ENCODE data around the gene TMEM141.

The TMEM141 gene

DNA sequence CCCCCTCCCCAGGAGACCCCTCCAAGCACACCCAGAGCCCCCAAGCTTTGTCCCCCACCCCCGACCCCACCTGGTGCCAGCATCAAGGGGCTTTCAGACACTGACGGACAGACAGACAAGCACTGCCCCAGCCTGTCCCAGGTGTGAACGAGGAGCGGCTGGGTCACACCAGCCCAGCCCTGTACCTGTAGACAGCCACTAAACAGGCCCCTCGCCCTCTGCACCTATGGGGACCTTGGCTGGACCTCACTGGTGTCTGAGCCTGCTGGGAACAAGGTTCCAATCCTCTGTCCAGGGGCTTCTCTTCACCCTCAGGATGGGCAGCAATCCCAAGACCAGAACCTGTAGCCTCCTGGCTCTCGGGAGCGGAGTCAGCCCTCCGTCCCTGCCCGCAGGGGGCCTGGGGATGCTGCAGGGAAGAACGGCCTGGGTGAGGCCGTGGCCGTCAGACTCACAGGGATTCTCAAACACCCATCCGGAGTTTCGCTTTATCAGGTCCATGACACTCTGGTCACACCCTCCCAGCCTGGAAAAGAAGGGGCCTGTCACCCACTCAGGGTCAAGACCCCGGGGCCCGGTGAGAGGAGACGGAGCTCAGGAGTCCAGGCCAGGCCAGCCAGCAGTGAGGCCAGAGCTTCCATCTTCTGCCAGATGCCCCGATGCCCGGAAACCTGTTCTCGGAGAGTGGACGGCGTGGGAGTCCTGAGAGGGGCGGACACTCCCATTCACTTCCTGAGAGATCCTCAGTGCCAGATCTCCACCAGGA is 45.6 kb upstream of the TMEM141 start:
- DNase-seq (ENCODE audit: extremely low spot score), result no peak
- ChIA-PET POLR2A (interaction anchor here (1.9 kb wide), 1 partner anchor 17 kb away, joined by 12 read pairs; no protein-coding TSS in a partner anchor), CTCF (interaction anchor here (0.9 to 1.6 kb wide), 2 partner anchors 13 to 16 kb away, joined by 4 to 5 read pairs; partner anchors contain the start of gene LCN8)
- no peak for TF ChIP-seq CTBP1 (IDR thresholded peaks at IDR 0.05; ENCODE audit: borderline replicate concordance)
- no peak for TF ChIP-seq ZNF384 (IDR thresholded peaks at IDR 0.05)
- TF ChIP-seq LEF1 (IDR thresholded peaks at IDR 0.05; ENCODE audit: borderline replicate concordance), result no peak
- no peak for TF ChIP-seq NFRKB (IDR thresholded peaks at IDR 0.05)
- no peak for TF ChIP-seq L3MBTL2 (conservative IDR thresholded peaks at IDR 0.05)
- TF ChIP-seq SUZ12 (IDR thresholded peaks at IDR 0.05), result no peak
- no peak for TF ChIP-seq HDGF (IDR thresholded peaks at IDR 0.05; ENCODE audit: borderline replicate concordance)
- no peak for TF ChIP-seq FOXK2 (IDR thresholded peaks at IDR 0.05)
- TF ChIP-seq SP1 (IDR thresholded peaks at IDR 0.05), result no peak
- TF ChIP-seq FOXA1 (IDR thresholded peaks at IDR 0.05), result no peak
- no peak for TF ChIP-seq BHLHE40 (IDR thresholded peaks at IDR 0.05; ENCODE audit: borderline replicate concordance)
- no peak for TF ChIP-seq FOXM1 (IDR thresholded peaks at IDR 0.05; ENCODE audit: borderline replicate concordance)
- no peak for TF ChIP-seq ELF4 (IDR thresholded peaks at IDR 0.05)
- TF ChIP-seq ARNT (IDR thresholded peaks at IDR 0.05), result no peak
- TF ChIP-seq TARDBP (IDR thresholded peaks at IDR 0.05), result no peak

DNA sequence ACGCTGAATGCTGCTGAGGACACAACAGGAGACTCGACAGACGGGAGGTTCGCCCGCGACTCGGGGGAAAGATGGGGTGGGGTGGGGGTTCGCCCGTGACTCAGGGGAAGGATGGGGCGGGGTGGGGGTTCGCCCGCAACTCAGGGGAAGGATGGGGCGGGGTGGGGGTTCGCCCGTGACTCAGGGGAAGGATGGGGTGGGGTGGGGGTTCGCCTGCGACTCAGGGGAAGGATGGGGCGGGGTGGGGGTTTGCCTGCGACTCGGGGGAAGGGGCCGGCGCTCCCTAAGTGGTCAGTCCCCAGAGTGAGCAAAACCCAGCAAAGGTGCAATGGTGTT is 45.0 kb upstream of the TMEM141 start:
- POLR2A ChIA-PET, result interaction anchor here (1.9 kb wide), 1 partner anchor 17 kb away, joined by 12 read pairs; no protein-coding TSS in a partner anchor
- TF ChIP-seq SP1 (IDR thresholded peaks at IDR 0.05), result no peak
- no peak for TF ChIP-seq NFRKB (IDR thresholded peaks at IDR 0.05)
- TF ChIP-seq ELF4 (IDR thresholded peaks at IDR 0.05), result no peak
- TF ChIP-seq FOXK2 (IDR thresholded peaks at IDR 0.05), result no peak
- no peak for TF ChIP-seq TARDBP (IDR thresholded peaks at IDR 0.05)
- TF ChIP-seq CTBP1 (IDR thresholded peaks at IDR 0.05; ENCODE audit: borderline replicate concordance), result no peak
- TF ChIP-seq L3MBTL2 (conservative IDR thresholded peaks at IDR 0.05), result no peak
- TF ChIP-seq ARNT (IDR thresholded peaks at IDR 0.05), result no peak
- TF ChIP-seq FOXM1 (IDR thresholded peaks at IDR 0.05; ENCODE audit: borderline replicate concordance), result no peak
- no peak for TF ChIP-seq SUZ12 (IDR thresholded peaks at IDR 0.05)
- TF ChIP-seq LEF1 (IDR thresholded peaks at IDR 0.05; ENCODE audit: borderline replicate concordance), result no peak
- TF ChIP-seq HDGF (IDR thresholded peaks at IDR 0.05; ENCODE audit: borderline replicate concordance), result no peak
- TF ChIP-seq, protein P1, sequence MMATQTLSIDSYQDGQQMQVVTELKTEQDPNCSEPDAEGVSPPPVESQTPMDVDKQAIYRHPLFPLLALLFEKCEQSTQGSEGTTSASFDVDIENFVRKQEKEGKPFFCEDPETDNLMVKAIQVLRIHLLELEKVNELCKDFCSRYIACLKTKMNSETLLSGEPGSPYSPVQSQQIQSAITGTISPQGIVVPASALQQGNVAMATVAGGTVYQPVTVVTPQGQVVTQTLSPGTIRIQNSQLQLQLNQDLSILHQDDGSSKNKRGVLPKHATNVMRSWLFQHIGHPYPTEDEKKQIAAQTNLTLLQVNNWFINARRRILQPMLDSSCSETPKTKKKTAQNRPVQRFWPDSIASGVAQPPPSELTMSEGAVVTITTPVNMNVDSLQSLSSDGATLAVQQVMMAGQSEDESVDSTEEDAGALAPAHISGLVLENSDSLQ (IDR thresholded peaks at IDR 0.05), result no peak
- TF ChIP-seq ZNF384 (IDR thresholded peaks at IDR 0.05), result no peak
- no peak for TF ChIP-seq FOXA1 (IDR thresholded peaks at IDR 0.05)
- TF ChIP-seq BHLHE40 (IDR thresholded peaks at IDR 0.05; ENCODE audit: borderline replicate concordance), result no peak
- no peak for DNase-seq (ENCODE audit: extremely low spot score)
- CTCF ChIA-PET, result no interaction called here

DNA sequence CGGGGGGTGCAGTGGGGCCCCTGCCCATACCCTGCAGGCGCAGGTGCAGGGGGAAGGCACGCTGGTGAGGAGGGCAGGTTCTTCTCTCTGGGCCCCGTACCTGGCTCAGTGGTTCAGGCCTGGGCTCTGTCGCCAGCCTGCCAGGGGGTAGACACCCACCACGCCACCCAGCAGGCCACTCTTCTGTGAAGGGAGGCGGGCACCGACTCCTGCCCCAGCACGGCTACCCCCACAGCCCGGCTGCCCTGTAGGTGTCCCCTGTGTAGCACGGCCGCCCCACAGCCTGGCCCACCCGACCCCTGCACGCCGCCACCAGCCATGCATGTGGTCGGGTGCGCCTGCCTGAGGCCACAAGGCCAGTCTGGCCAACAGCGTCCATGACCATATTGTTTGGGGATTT is 44.5 kb upstream of the TMEM141 start:
- no peak for DNase-seq (ENCODE audit: extremely low spot score)
- ChIA-PET CTCF (no interaction called here), POLR2A (no interaction called here)
- TF ChIP-seq BHLHE40 (IDR thresholded peaks at IDR 0.05; ENCODE audit: borderline replicate concordance), result no peak
- TF ChIP-seq SUZ12 (IDR thresholded peaks at IDR 0.05), result no peak
- no peak for TF ChIP-seq ARNT (IDR thresholded peaks at IDR 0.05)
- TF ChIP-seq LEF1 (IDR thresholded peaks at IDR 0.05; ENCODE audit: borderline replicate concordance), result no peak
- no peak for TF ChIP-seq HDGF (IDR thresholded peaks at IDR 0.05; ENCODE audit: borderline replicate concordance)
- no peak for TF ChIP-seq CTBP1 (IDR thresholded peaks at IDR 0.05; ENCODE audit: borderline replicate concordance)
- no peak for TF ChIP-seq ELF4 (IDR thresholded peaks at IDR 0.05)
- TF ChIP-seq, protein P1 (IDR thresholded peaks at IDR 0.05), result no peak
- no peak for TF ChIP-seq NFRKB (IDR thresholded peaks at IDR 0.05)
- TF ChIP-seq ZNF384 (IDR thresholded peaks at IDR 0.05), result no peak
- TF ChIP-seq FOXA1 (IDR thresholded peaks at IDR 0.05), result no peak

DNA sequence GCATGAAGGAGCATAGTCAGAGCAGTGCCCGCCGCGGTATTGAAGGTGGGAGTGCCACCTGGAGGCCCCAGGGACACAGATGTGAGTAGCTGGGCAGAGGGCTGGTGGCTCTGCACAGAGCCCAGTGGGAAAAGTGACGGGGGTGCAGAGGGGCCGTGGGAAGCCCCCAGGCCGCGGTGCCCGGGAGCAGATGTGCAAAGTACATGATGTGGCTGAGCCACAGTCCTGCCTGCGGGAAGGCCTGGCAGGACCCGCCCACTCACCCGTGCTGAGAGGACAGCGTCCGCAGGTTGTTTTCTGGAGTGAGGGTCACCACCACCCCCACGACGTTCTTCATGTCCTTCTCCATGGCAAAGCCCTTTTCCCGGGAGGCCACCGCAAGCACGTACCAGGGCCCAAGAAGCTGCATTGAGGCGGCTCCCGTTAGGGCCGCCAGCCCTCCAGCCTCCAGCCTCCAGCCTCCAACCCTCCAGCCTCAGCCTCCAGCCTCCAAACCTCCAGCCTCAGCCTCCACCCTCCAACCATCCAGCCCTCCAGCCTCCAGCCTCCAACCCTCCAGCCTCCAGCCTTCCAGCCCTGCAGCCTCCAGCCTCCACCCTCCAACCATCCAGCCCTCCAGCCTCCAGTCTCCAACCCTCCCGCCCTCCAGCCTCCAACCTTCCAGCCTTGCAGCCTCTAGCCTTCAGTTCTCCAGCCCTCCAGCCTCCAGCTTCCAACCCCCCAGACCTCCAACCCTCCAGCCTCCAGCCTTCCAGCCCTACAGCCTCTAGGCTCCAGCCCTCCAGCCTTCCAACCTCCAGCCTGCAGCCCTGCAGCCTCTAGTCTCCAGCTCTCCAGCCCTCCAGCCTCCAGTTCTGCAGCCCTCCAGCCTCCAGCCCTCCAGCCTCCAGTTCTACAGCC is 43.7 kb upstream of the TMEM141 start:
- no peak for TF ChIP-seq SP1 (IDR thresholded peaks at IDR 0.05)
- TF ChIP-seq FOXK2 (IDR thresholded peaks at IDR 0.05), result no peak
- TF ChIP-seq, protein P1 (IDR thresholded peaks at IDR 0.05), result no peak
- TF ChIP-seq LEF1 (IDR thresholded peaks at IDR 0.05; ENCODE audit: borderline replicate concordance), result no peak
- TF ChIP-seq SUZ12 (IDR thresholded peaks at IDR 0.05), result no peak
- TF ChIP-seq L3MBTL2 (conservative IDR thresholded peaks at IDR 0.05), result no peak
- TF ChIP-seq FOXA1 (IDR thresholded peaks at IDR 0.05), result no peak
- no peak for DNase-seq (ENCODE audit: extremely low spot score)
- ChIA-PET CTCF (no interaction called here), POLR2A (no interaction called here)

DNA sequence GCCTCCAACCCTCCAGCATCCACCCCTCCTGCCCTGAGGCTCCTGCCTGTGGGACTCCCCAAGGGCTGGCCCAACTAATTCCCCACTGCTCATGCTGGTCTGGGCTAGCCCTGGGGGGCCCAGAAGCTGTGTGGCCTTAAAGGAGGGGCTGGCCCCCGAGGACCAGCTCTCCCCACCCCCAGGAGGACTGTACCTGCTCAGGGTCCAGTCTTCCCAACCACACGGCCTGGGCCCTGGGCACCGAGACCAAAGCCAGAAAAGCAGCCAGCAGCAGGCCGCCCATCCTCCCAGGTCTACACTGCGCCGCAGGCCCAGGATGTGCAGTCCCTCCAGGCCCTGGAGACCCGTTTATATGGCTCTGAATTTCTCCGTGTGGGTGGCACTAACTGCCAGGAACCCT is 42.9 kb upstream of the TMEM141 start, which contains the start of gene LCN6:
Gene LCN6, minus strand, starts transcription at position 325 of the 400 bp plus-strand sequence. Its CDS starts 42 bp downstream, at position 283.
- DNase-seq (ENCODE audit: extremely low spot score), result no peak
- no peak for TF ChIP-seq HDGF (IDR thresholded peaks at IDR 0.05; ENCODE audit: borderline replicate concordance)
- TF ChIP-seq FOXA1 (IDR thresholded peaks at IDR 0.05), result no peak
- no peak for TF ChIP-seq ZNF384 (IDR thresholded peaks at IDR 0.05)
- TF ChIP-seq NFRKB (IDR thresholded peaks at IDR 0.05), result no peak
- TF ChIP-seq ARNT (IDR thresholded peaks at IDR 0.05), result no peak
- TF ChIP-seq, protein P1 (IDR thresholded peaks at IDR 0.05), result no peak
- TF ChIP-seq CTBP1 (IDR thresholded peaks at IDR 0.05; ENCODE audit: borderline replicate concordance), result no peak
- no peak for TF ChIP-seq FOXK2 (IDR thresholded peaks at IDR 0.05)
- no peak for TF ChIP-seq TARDBP (IDR thresholded peaks at IDR 0.05)
- TF ChIP-seq FOXM1 (IDR thresholded peaks at IDR 0.05; ENCODE audit: borderline replicate concordance), result no peak
- no peak for TF ChIP-seq ELF4 (IDR thresholded peaks at IDR 0.05)
- TF ChIP-seq LEF1 (IDR thresholded peaks at IDR 0.05; ENCODE audit: borderline replicate concordance), result no peak
- TF ChIP-seq SUZ12 (IDR thresholded peaks at IDR 0.05), result no peak
- TF ChIP-seq BHLHE40 (IDR thresholded peaks at IDR 0.05; ENCODE audit: borderline replicate concordance), result no peak
- no peak for TF ChIP-seq SP1 (IDR thresholded peaks at IDR 0.05)
- ChIA-PET CTCF (no interaction called here), POLR2A (no interaction called here)
